ENCODE results near the gene MLN. TPM values are rescaled to one million over a fixed set of nuclear protein-coding genes. Genes with fewer than 3 reads are reported as not detected.
"Not testable (repeated sequence)": the region's sequence is repeated elsewhere in the genome, so short reads cannot be mapped to it uniquely, and the experiment has no call there.

The MLN gene
- polyA plus RNA-seq, 3 donors = 1.4 to 2.9 (median 2.0) TPM

- DNase-seq (ENCODE audit: low read depth in 3 of 3, low spot score in 2 of 3) = no peak
Observed at GRCh38 chr6:33836806-33837469, 33.1 kb upstream of the MLN start.

GRCh38 chr6:33834401-33835392 is 30.9 kb upstream of the MLN start:
- DNase-seq (ENCODE audit: low read depth in 3 of 3, low spot score in 2 of 3) = no peak

- no peak for DNase-seq (ENCODE audit: low read depth in 3 of 3, low spot score in 2 of 3)
Observed at GRCh38 chr6:33833599-33833998, 29.8 kb upstream of the MLN start.

- not testable (repeated sequence) for DNase-seq (ENCODE audit: low read depth in 3 of 3, low spot score in 2 of 3)
Observed at GRCh38 chr6:33832831-33833230, 29.0 kb upstream of the MLN start.

GRCh38 chr6:33831725-33832124 is 27.9 kb upstream of the MLN start:
- not testable (repeated sequence) for DNase-seq (ENCODE audit: low read depth in 3 of 3, low spot score in 2 of 3)

GRCh38 chr6:33830635-33831240 is 26.9 kb upstream of the MLN start:
- no peak for DNase-seq (ENCODE audit: low read depth in 3 of 3, low spot score in 2 of 3)

- no peak for DNase-seq (ENCODE audit: low read depth in 3 of 3, low spot score in 2 of 3)
Observed at GRCh38 chr6:33828764-33829731, 25.2 kb upstream of the MLN start.

GRCh38 chr6:33828452-33828763 is 24.6 kb upstream of the MLN start:
- DNase-seq (ENCODE audit: low read depth in 3 of 3, low spot score in 2 of 3) = no peak

- no peak for DNase-seq (ENCODE audit: low read depth in 3 of 3, low spot score in 2 of 3)
Observed at GRCh38 chr6:33827546-33828451, 24.0 kb upstream of the MLN start.

- DNase-seq (ENCODE audit: low read depth in 3 of 3, low spot score in 2 of 3) = no peak
Observed at GRCh38 chr6:33826537-33826936, 22.7 kb upstream of the MLN start.

GRCh38 chr6:33824461-33825154 is 20.8 kb upstream of the MLN start:
- no peak for DNase-seq (ENCODE audit: low read depth in 3 of 3, low spot score in 2 of 3)

GRCh38 chr6:33823806-33824205 is 20.0 kb upstream of the MLN start:
- no peak for DNase-seq (ENCODE audit: low read depth in 3 of 3, low spot score in 2 of 3)

GRCh38 chr6:33822575-33823395 is 19.0 kb upstream of the MLN start:
- DNase-seq (ENCODE audit: low read depth in 3 of 3, low spot score in 2 of 3) = no peak

- no peak for DNase-seq (ENCODE audit: low read depth in 3 of 3, low spot score in 2 of 3)
Observed at GRCh38 chr6:33820784-33821520, 17.1 kb upstream of the MLN start.

GRCh38 chr6:33820243-33820642 is 16.4 kb upstream of the MLN start:
- no peak for DNase-seq (ENCODE audit: low read depth in 3 of 3, low spot score in 2 of 3)

GRCh38 chr6:33819021-33819420 is 15.2 kb upstream of the MLN start:
- no peak for DNase-seq (ENCODE audit: low read depth in 3 of 3, low spot score in 2 of 3)

GRCh38 chr6:33818293-33818692 is 14.5 kb upstream of the MLN start:
- no peak for DNase-seq (ENCODE audit: low read depth in 3 of 3, low spot score in 2 of 3)

All from right renal cortex interstitium (tissue), 3 donors.